ENCODE results near the gene SIX1.

- no peak for TF ChIP-seq ZC3H11A (IDR thresholded peaks at IDR 0.05)
- TF ChIP-seq CEBPB (IDR thresholded peaks at IDR 0.05): no peak
- TF ChIP-seq, protein P1, sequence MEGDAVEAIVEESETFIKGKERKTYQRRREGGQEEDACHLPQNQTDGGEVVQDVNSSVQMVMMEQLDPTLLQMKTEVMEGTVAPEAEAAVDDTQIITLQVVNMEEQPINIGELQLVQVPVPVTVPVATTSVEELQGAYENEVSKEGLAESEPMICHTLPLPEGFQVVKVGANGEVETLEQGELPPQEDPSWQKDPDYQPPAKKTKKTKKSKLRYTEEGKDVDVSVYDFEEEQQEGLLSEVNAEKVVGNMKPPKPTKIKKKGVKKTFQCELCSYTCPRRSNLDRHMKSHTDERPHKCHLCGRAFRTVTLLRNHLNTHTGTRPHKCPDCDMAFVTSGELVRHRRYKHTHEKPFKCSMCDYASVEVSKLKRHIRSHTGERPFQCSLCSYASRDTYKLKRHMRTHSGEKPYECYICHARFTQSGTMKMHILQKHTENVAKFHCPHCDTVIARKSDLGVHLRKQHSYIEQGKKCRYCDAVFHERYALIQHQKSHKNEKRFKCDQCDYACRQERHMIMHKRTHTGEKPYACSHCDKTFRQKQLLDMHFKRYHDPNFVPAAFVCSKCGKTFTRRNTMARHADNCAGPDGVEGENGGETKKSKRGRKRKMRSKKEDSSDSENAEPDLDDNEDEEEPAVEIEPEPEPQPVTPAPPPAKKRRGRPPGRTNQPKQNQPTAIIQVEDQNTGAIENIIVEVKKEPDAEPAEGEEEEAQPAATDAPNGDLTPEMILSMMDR (IDR thresholded peaks at IDR 0.05): no peak
- no peak for TF ChIP-seq RNF2 (IDR thresholded peaks at IDR 0.05; ENCODE audit: borderline replicate concordance, low read depth)
- TF ChIP-seq CBX8 (IDR thresholded peaks at IDR 0.05): no peak
- TF ChIP-seq MAFK (IDR thresholded peaks at IDR 0.05; ENCODE audit: partially characterized antibody): no peak
- no peak for TF ChIP-seq ZFP36 (IDR thresholded peaks at IDR 0.05; ENCODE audit: borderline replicate concordance, partially characterized antibody)
- TF ChIP-seq, protein P2, sequence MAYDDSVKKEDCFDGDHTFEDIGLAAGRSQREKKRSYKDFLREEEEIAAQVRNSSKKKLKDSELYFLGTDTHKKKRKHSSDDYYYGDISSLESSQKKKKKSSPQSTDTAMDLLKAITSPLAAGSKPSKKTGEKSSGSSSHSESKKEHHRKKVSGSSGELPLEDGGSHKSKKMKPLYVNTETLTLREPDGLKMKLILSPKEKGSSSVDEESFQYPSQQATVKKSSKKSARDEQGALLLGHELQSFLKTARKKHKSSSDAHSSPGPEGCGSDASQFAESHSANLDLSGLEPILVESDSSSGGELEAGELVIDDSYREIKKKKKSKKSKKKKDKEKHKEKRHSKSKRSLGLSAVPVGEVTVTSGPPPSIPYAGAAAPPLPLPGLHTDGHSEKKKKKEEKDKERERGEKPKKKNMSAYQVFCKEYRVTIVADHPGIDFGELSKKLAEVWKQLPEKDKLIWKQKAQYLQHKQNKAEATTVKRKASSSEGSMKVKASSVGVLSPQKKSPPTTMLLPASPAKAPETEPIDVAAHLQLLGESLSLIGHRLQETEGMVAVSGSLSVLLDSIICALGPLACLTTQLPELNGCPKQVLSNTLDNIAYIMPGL (CRISPR knock-in tag; IDR thresholded peaks at IDR 0.05; ENCODE audit: borderline replicate concordance): no peak
- TF ChIP-seq POLR2A (IDR thresholded peaks at IDR 0.05; ENCODE audit: low read length): no peak
- TF ChIP-seq CHD2 (IDR thresholded peaks at IDR 0.05; ENCODE audit: low read length, partially characterized antibody): no peak
- TF ChIP-seq HES2 (IDR thresholded peaks at IDR 0.05): no peak
Measured at GRCh38 chr14:60680511-60680910, 31.2 kb upstream of the SIX1 start.

All from A549 (cell line).